ENCODE results near the gene MORN2. TPM values are rescaled to one million over a fixed set of nuclear protein-coding genes. Genes with fewer than 3 reads are reported as not detected.

The MORN2 gene
- total and polyA plus RNA-seq, 9 of the 15 experiments (the other 6 are each of a cell fraction or from before 2014, with no cell fraction given) = 10.4 to 39.5 (median 20.8) TPM

GRCh38 chr2:38925982-38926381 is 50.2 kb downstream of the MORN2 start (continued):
- TF ChIP-seq RCOR1 (IDR thresholded peaks at IDR 0.05; ENCODE audit: borderline replicate concordance in 1 of 2, low read depth in 2 of 2, low read length in 2 of 2) (peak in 1 of 2 experiments; percentile 21; a peak in 1 of 4 replicates), NR2C2 (CRISPR knock-in tag; IDR thresholded peaks at IDR 0.05) (no peak), NR2C2 (tag; IDR thresholded peaks at IDR 0.05) (no peak), PPARD (CRISPR knock-in tag; IDR thresholded peaks at IDR 0.05) (no peak), MYNN (IDR thresholded peaks at IDR 0.05) (no peak), MYNN (CRISPR knock-in tag; IDR thresholded peaks at IDR 0.05) (no peak), MEF2A (IDR thresholded peaks at IDR 0.05; ENCODE audit: control insufficient read depth, low read depth, low read length) (no peak), LEF1 (IDR thresholded peaks at IDR 0.05) (no peak), SIRT6 (IDR thresholded peaks at IDR 0.05; ENCODE audit: low read depth, low read length) (no peak), ZNF384 (IDR thresholded peaks at IDR 0.05; ENCODE audit: low read depth, low read length) (peak; percentile 46; the same call in 1 of the 2 replicates), HSF4 (CRISPR knock-in tag; IDR thresholded peaks at IDR 0.05; ENCODE audit: borderline replicate concordance) (no peak), CTBP1 (IDR thresholded peaks at IDR 0.05; ENCODE audit: borderline replicate concordance) (peak; percentile 43; the same call in 1 of the 2 replicates), ETS2 (tag; IDR thresholded peaks at IDR 0.05; ENCODE audit: borderline replicate concordance, poor library complexity, severe bottlenecking) (no peak), SMC3 (conservative IDR thresholded peaks at IDR 0.05; ENCODE audit: insufficient read depth, low read depth, low read length) (0 out of 2 replicates have a peak, but pooled peaks have one; percentile 9), SIX5 (IDR thresholded peaks at IDR 0.05; ENCODE audit: borderline replicate concordance in 1 of 2, insufficient read depth in 1 of 2, low read depth in 1 of 2, low read length in 2 of 2) (no peak)
- TF ChIP-seq, protein P1, sequence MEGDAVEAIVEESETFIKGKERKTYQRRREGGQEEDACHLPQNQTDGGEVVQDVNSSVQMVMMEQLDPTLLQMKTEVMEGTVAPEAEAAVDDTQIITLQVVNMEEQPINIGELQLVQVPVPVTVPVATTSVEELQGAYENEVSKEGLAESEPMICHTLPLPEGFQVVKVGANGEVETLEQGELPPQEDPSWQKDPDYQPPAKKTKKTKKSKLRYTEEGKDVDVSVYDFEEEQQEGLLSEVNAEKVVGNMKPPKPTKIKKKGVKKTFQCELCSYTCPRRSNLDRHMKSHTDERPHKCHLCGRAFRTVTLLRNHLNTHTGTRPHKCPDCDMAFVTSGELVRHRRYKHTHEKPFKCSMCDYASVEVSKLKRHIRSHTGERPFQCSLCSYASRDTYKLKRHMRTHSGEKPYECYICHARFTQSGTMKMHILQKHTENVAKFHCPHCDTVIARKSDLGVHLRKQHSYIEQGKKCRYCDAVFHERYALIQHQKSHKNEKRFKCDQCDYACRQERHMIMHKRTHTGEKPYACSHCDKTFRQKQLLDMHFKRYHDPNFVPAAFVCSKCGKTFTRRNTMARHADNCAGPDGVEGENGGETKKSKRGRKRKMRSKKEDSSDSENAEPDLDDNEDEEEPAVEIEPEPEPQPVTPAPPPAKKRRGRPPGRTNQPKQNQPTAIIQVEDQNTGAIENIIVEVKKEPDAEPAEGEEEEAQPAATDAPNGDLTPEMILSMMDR (IDR thresholded peaks at IDR 0.05 in 2 of 3, conservative IDR thresholded peaks at IDR 0.05 in 1 of 3; ENCODE audit: insufficient read depth in 2 of 3, low read depth in 1 of 3, low read length in 3 of 3) = peak; percentile 70 to 74 (median 72)
- TF ChIP-seq, protein P2, sequence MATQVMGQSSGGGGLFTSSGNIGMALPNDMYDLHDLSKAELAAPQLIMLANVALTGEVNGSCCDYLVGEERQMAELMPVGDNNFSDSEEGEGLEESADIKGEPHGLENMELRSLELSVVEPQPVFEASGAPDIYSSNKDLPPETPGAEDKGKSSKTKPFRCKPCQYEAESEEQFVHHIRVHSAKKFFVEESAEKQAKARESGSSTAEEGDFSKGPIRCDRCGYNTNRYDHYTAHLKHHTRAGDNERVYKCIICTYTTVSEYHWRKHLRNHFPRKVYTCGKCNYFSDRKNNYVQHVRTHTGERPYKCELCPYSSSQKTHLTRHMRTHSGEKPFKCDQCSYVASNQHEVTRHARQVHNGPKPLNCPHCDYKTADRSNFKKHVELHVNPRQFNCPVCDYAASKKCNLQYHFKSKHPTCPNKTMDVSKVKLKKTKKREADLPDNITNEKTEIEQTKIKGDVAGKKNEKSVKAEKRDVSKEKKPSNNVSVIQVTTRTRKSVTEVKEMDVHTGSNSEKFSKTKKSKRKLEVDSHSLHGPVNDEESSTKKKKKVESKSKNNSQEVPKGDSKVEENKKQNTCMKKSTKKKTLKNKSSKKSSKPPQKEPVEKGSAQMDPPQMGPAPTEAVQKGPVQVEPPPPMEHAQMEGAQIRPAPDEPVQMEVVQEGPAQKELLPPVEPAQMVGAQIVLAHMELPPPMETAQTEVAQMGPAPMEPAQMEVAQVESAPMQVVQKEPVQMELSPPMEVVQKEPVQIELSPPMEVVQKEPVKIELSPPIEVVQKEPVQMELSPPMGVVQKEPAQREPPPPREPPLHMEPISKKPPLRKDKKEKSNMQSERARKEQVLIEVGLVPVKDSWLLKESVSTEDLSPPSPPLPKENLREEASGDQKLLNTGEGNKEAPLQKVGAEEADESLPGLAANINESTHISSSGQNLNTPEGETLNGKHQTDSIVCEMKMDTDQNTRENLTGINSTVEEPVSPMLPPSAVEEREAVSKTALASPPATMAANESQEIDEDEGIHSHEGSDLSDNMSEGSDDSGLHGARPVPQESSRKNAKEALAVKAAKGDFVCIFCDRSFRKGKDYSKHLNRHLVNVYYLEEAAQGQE (IDR thresholded peaks at IDR 0.05; ENCODE audit: borderline replicate concordance) = peak; percentile 48; the same call in 1 of the 2 replicates
- TF ChIP-seq, protein P2 (CRISPR knock-in tag; IDR thresholded peaks at IDR 0.05; ENCODE audit: low read depth) = no peak

Data from K562 (cell line).